K562 (cell line): Measurements from ENCODE around the gene NOD1. TPM values are rescaled to one million over a fixed set of nuclear protein-coding genes. Genes with fewer than 3 reads are reported as not detected.

Source experiments
- BRD9 ChIP-seq: fragments of 450-650 bp; IDR thresholded peaks from 2 replicates; pipeline ENCODE4 v1.6.1; 2018; ENCODE audit warnings: low read depth; ENCODE audit not compliant: partially characterized antibody
- HDAC3 ChIP-seq: fragments of 450-650 bp; IDR thresholded peaks from 2 replicates; pipeline ENCODE4 v1.6.1; 2018; ENCODE audit warnings: borderline replicate concordance, mild to moderate bottlenecking, moderate library complexity; ENCODE audit not compliant: partially characterized antibody
- HDAC6 ChIP-seq: IDR thresholded peaks from 2 replicates; pipeline ENCODE4 v1.6.1; 2012; ENCODE audit warnings: low read depth, mild to moderate bottlenecking, control low read depth, inconsistent platforms, low read length, moderate library complexity
- HOMEZ ChIP-seq: fragments of 250-450 bp; sonication (Bioruptor Pico); IDR thresholded peaks from 2 replicates; pipeline ENCODE4 v1.4.0; 2020; ENCODE audit warnings: mild to moderate bottlenecking, moderate library complexity
- HSF4 ChIP-seq: fragments of 250-450 bp; sonication (Bioruptor Pico); IDR thresholded peaks from 2 replicates; pipeline ENCODE4 v2.1.2; 2022; ENCODE audit warnings: mild to moderate bottlenecking, moderate library complexity, borderline replicate concordance
- PCBP2 ChIP-seq: fragments of 200-400 bp; formaldehyde crosslinking; IDR thresholded peaks from 2 replicates; pipeline ENCODE4 v1.6.1; 2018; ENCODE audit warnings: low read length, low read depth, mild to moderate bottlenecking, moderate library complexity; ENCODE audit not compliant: poor library complexity, severe bottlenecking
- TBL1XR1 ChIP-seq, 2 experiments: IDR thresholded peaks; 2 replicates each; pipeline ENCODE4 v1.6.1; 2012; ENCODE audit warnings: improper control_type of control experiment in 2 of 2, low read length in 2 of 2, mild to moderate bottlenecking in 1 of 2
- TEAD2 ChIP-seq: fragments of 450-650 bp; IDR thresholded peaks from 2 replicates; pipeline ENCODE4 v1.6.1; 2016; ENCODE audit warnings: missing genetic modification characterization, control low read depth, missing compliant biosample characterization
- ZBTB2 ChIP-seq: fragments of 450-650 bp; IDR thresholded peaks from 2 replicates; pipeline ENCODE4 v1.6.1; 2016; ENCODE audit warnings: antibody characterized with exemption
- ZC3H11A ChIP-seq: IDR thresholded peaks from 2 replicates; pipeline ENCODE4 v1.6.1; 2012; ENCODE audit warnings: low read depth, low read length, improper control_type of control experiment
- ZNF232 ChIP-seq: sonication (generic); formaldehyde crosslinking; IDR thresholded peaks from 2 replicates; pipeline ENCODE4 v1.8.0; 2022; ENCODE audit warnings: mild to moderate bottlenecking, missing genetic modification reagents
- polyA plus RNA-seq, 8 experiments: library from polyadenylated mRNA; depleted of rRNA in 4 of 8; stranded (reverse) in 5 of 8; unstranded in 3 of 8; fragments of >200 nt; fragmentation: Nextera tagmentation in 2 of 8; fragmentation: Illumina TruSeq in 1 of 8; extraction: Ambion mirVana in 2 of 8; extraction: Trizol in 1 of 8; gene quantifications; 2 replicates each; pipeline versions ENCODE4 v1.2.1 to v1.2.3, GENCODE V29; 2011 to 2014; ENCODE audit warnings: inconsistent platforms in 1 of 8, missing spikeins in 1 of 8
- total RNA-seq, 7 experiments: library from RNA; depleted of rRNA in 6 of 7; stranded (reverse); fragments of >200 nt in 6 of 7; fragmentation: Illumina TruSeq in 2 of 7; extraction: Trizol in 2 of 7; gene quantifications; 2 replicates each; pipeline versions ENCODE4 v1.2.1 to v1.2.3, GENCODE V29; 2011 to 2021; ENCODE audit warnings: low replicate concordance in 1 of 7
- TF ChIP-seq, protein P1 (sequence below): fragments of 150-350 bp; conservative IDR thresholded peaks from 2 replicates; pipeline ENCODE4 v1.6.1; 2014; ENCODE audit warnings: low read length
- TF ChIP-seq, protein P2 (sequence below): fragments of 450-650 bp; formaldehyde crosslinking; conservative IDR thresholded peaks from 2 replicates; pipeline ENCODE4 v1.4.0; 2022; ENCODE audit warnings: mild to moderate bottlenecking, missing genetic modification characterization
- TF ChIP-seq, protein P3 (sequence below): sonication (generic); formaldehyde crosslinking; IDR thresholded peaks from 2 replicates; pipeline ENCODE4 v1.4.0; 2020; ENCODE audit warnings: mild to moderate bottlenecking, missing genetic modification reagents

Gene NOD1
- total and polyA plus RNA-seq, 9 of the 15 experiments (the other 6 are each of a cell fraction or from before 2014, with no cell fraction given) = 0.34 to 7.1 (median 4.7) TPM

DNA sequence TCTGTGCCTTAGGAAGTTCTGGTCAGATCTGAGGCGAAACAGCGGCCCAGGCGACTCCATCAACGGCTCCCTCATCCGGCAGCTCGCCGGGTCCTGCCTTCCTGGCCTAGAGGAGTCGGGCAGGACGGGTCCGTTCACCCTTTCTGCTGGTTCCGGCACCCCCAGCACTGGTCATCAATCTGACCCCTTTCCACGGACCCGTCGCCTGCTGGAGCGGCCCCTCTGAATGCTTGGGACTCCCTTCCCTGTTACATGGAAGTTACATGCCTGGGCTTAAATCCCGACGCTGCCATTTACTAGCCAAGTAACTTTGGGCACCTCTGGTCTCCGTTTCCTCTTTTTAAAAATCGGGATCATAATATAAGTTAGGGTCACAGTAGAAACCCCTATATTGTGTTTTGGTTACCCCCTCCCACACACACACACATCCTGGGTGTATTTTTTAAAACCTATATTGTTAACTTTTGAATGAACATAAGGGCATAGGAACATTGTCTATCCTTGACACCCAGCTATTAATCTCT lies 26.7 kb upstream of the NOD1 start (continued):
- TF ChIP-seq, protein P1, sequence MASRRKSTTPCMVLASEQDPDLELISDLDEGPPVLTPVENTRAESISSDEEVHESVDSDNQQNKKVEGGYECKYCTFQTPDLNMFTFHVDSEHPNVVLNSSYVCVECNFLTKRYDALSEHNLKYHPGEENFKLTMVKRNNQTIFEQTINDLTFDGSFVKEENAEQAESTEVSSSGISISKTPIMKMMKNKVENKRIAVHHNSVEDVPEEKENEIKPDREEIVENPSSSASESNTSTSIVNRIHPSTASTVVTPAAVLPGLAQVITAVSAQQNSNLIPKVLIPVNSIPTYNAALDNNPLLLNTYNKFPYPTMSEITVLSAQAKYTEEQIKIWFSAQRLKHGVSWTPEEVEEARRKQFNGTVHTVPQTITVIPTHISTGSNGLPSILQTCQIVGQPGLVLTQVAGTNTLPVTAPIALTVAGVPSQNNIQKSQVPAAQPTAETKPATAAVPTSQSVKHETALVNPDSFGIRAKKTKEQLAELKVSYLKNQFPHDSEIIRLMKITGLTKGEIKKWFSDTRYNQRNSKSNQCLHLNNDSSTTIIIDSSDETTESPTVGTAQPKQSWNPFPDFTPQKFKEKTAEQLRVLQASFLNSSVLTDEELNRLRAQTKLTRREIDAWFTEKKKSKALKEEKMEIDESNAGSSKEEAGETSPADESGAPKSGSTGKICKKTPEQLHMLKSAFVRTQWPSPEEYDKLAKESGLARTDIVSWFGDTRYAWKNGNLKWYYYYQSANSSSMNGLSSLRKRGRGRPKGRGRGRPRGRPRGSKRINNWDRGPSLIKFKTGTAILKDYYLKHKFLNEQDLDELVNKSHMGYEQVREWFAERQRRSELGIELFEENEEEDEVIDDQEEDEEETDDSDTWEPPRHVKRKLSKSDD = no peak
- TF ChIP-seq ZBTB2 (no peak), HDAC3 (no peak), TBL1XR1 (IDR thresholded peaks at IDR 0.05; ENCODE audit: low read length in 2 of 2) (no peak), BRD9 (no peak), ZC3H11A (no peak), TEAD2 (tag) (no peak), PCBP2 (no peak), HSF4 (no peak), ZNF232 (CRISPR knock-in tag) (no peak), HDAC6 (no peak), HOMEZ (no peak)
- TF ChIP-seq, protein P2, sequence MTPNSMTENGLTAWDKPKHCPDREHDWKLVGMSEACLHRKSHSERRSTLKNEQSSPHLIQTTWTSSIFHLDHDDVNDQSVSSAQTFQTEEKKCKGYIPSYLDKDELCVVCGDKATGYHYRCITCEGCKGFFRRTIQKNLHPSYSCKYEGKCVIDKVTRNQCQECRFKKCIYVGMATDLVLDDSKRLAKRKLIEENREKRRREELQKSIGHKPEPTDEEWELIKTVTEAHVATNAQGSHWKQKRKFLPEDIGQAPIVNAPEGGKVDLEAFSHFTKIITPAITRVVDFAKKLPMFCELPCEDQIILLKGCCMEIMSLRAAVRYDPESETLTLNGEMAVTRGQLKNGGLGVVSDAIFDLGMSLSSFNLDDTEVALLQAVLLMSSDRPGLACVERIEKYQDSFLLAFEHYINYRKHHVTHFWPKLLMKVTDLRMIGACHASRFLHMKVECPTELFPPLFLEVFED (CRISPR knock-in tag) = no peak
- TF ChIP-seq, protein P3, sequence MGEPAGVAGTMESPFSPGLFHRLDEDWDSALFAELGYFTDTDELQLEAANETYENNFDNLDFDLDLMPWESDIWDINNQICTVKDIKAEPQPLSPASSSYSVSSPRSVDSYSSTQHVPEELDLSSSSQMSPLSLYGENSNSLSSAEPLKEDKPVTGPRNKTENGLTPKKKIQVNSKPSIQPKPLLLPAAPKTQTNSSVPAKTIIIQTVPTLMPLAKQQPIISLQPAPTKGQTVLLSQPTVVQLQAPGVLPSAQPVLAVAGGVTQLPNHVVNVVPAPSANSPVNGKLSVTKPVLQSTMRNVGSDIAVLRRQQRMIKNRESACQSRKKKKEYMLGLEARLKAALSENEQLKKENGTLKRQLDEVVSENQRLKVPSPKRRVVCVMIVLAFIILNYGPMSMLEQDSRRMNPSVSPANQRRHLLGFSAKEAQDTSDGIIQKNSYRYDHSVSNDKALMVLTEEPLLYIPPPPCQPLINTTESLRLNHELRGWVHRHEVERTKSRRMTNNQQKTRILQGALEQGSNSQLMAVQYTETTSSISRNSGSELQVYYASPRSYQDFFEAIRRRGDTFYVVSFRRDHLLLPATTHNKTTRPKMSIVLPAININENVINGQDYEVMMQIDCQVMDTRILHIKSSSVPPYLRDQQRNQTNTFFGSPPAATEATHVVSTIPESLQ (CRISPR knock-in tag) = no peak
